ENCODE results near the gene ATF5.

The ATF5 gene

GRCh38 chr19:49981603-49982593, 52.9 kb downstream of the ATF5 start:
- TF ChIP-seq CTCF (conservative IDR thresholded peaks at IDR 0.05; ENCODE audit: low read depth), result no peak
- CTCF ChIA-PET, result interaction anchor here (0.6 to 0.7 kb wide), 3 partner anchors 19 to 1450 kb away, joined by 3 to 7 read pairs (median 3); no protein-coding TSS in a partner anchor
- H3K27ac ChIP-seq, result 0 out of 2 replicates have a peak overlapping the region, but pooled peaks have one; percentile 10
- POLR2A ChIA-PET (ENCODE audit: low non-redundant PET), result no interaction called here
- DNase-seq (ENCODE audit: low spot score), result no peak

Measured in RWPE1 (cell line).